ENCODE results near the gene C10orf120.

DNA sequence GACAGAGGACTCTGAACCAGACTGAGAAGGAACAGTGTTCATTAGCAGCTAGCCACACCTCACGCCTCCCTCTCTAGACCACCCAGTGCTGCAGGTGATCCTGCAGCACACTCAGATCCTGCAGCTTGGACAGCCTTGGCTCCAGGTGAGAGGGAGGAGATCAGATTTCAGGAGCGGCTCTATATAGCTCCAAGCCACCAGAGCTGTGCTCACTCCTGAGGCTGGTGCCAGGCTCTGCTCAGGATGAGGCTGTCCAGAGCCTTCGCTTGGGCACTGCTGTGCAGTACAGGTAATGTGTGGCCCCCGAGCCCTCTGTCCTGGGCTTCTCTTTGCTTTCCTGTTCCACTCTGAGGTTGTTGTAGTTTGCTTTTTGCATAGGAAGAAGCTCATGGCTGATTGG, 42.4 kb downstream of the C10orf120 start:
- TF ChIP-seq, protein P1, sequence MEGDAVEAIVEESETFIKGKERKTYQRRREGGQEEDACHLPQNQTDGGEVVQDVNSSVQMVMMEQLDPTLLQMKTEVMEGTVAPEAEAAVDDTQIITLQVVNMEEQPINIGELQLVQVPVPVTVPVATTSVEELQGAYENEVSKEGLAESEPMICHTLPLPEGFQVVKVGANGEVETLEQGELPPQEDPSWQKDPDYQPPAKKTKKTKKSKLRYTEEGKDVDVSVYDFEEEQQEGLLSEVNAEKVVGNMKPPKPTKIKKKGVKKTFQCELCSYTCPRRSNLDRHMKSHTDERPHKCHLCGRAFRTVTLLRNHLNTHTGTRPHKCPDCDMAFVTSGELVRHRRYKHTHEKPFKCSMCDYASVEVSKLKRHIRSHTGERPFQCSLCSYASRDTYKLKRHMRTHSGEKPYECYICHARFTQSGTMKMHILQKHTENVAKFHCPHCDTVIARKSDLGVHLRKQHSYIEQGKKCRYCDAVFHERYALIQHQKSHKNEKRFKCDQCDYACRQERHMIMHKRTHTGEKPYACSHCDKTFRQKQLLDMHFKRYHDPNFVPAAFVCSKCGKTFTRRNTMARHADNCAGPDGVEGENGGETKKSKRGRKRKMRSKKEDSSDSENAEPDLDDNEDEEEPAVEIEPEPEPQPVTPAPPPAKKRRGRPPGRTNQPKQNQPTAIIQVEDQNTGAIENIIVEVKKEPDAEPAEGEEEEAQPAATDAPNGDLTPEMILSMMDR (IDR thresholded peaks at IDR 0.05): no peak
- no peak for TF ChIP-seq MAZ (IDR thresholded peaks at IDR 0.05; ENCODE audit: borderline replicate concordance, low read depth, low read length)

Measured in A549 (cell line).